Lower leg skin (tissue), 4 donors: Measurements from ENCODE around the gene RPTOR. TPM values are rescaled to one million over a fixed set of nuclear protein-coding genes. Genes with fewer than 3 reads are reported as not detected.
"Not testable (repeated sequence)": the region's sequence is repeated elsewhere in the genome, so short reads cannot be mapped to it uniquely, and the experiment has no call there.

Source experiments
- DNase-seq, 2 donors: peaks; one replicate each; pipeline ENCODE4 v3.0.0-alpha.2; 2019; ENCODE audit warnings: low spot score in 2 of 2
- H3K4me3 ChIP-seq: fragments of 200-600 bp; sonication (generic); 2 replicates; pipeline ENCODE4 v1.5.1; 2017; ENCODE audit warnings: mild to moderate bottlenecking, low read depth; ENCODE audit not compliant: poor library complexity, severe bottlenecking
- POLR2A ChIP-seq, 2 donors: fragments of 450-650 bp; IDR thresholded peaks; one replicate each; pipeline ENCODE4 v1.6.1; 2016 to 2017; ENCODE audit warnings: antibody characterized with exemption in 2 of 2, mild to moderate bottlenecking in 1 of 2, moderate library complexity in 1 of 2
- WGBS, 2 donors: methylation state at CpG; one replicate each; pipeline ENCODE4 v1.1.5; 2018; 5-methylcytosine and 5-hydroxymethylcytosine counted together
- intact Hi-C: fragments of 100-400 bp; cut with DNase I; formaldehyde crosslinking; loops from one replicate; pipeline ENCODE4 v1.15.0; 2023; ENCODE audit warnings: low total_unique reads
- total RNA-seq, 4 donors: library from RNA; depleted of rRNA; stranded (reverse); fragments of >200 nt; gene quantifications; one replicate each; pipeline ENCODE4 v1.1.0, GENCODE V29; 2016
- TF ChIP-seq, protein P1 (sequence below), 3 donors: fragments of 450-650 bp; IDR thresholded peaks; one replicate each; pipeline ENCODE4 v1.5.1; 2016; ENCODE audit warnings: antibody characterized with exemption in 3 of 3, mild to moderate bottlenecking in 3 of 3, moderate library complexity in 2 of 3

RPTOR gene
- total RNA-seq, 4 donors from 2014 or later: 30.7 to 68.2 (median 39.8) TPM

DNA sequence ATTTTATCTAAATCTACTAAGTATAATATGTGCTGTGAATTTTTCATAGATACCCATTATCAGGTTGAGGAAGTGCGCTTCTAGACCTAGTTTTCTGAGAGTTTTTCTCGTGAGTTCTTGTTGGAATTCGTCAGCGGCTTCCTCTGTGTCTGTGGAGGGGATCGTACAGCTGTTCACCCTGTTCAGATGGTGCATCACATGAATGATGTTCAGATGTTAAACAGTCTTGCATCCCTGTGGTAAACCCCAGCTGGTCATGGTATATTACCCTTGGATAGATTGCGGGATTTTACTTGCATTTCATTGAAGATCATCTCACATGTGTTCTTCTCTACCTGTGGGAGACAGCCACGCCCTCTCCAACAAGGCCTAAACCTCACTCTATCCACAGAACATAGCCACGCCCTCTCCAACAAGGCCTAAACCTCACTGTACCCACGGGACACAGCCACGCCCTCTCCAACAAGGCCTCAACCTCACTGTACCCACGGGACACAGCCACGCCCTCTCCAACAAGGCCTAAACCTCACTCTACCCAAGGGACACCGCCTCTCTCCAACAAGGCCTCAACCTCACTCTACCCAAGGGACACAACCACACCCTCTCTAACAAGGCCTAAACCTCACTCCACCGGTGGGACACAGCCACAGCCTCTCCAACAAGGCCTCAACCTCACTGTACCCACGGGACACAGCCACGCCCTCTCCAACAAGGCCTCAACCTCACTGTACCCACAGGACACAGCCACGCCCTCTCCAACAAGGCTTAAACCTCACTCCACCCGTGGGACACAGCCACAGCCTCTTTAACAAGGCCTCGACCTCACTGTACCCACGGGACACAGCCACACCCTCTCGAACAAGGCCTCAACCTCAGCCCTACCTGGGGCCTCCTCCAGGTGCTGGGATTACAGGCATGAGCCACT lies 266.8 kb downstream of the RPTOR start:
- 77 to 84% methylated on average over 21 of the region's 21 CpGs for WGBS, 2 donors
- TF ChIP-seq, protein P1, sequence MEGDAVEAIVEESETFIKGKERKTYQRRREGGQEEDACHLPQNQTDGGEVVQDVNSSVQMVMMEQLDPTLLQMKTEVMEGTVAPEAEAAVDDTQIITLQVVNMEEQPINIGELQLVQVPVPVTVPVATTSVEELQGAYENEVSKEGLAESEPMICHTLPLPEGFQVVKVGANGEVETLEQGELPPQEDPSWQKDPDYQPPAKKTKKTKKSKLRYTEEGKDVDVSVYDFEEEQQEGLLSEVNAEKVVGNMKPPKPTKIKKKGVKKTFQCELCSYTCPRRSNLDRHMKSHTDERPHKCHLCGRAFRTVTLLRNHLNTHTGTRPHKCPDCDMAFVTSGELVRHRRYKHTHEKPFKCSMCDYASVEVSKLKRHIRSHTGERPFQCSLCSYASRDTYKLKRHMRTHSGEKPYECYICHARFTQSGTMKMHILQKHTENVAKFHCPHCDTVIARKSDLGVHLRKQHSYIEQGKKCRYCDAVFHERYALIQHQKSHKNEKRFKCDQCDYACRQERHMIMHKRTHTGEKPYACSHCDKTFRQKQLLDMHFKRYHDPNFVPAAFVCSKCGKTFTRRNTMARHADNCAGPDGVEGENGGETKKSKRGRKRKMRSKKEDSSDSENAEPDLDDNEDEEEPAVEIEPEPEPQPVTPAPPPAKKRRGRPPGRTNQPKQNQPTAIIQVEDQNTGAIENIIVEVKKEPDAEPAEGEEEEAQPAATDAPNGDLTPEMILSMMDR (IDR thresholded peaks at IDR 0.05): no peak
- TF ChIP-seq POLR2A (IDR thresholded peaks at IDR 0.05): no peak
- peak in 1 of 2 donors; percentile 65 for DNase-seq
- no peak overlapping the region for H3K4me3 ChIP-seq
- intact Hi-C loops: no loop called here

DNA sequence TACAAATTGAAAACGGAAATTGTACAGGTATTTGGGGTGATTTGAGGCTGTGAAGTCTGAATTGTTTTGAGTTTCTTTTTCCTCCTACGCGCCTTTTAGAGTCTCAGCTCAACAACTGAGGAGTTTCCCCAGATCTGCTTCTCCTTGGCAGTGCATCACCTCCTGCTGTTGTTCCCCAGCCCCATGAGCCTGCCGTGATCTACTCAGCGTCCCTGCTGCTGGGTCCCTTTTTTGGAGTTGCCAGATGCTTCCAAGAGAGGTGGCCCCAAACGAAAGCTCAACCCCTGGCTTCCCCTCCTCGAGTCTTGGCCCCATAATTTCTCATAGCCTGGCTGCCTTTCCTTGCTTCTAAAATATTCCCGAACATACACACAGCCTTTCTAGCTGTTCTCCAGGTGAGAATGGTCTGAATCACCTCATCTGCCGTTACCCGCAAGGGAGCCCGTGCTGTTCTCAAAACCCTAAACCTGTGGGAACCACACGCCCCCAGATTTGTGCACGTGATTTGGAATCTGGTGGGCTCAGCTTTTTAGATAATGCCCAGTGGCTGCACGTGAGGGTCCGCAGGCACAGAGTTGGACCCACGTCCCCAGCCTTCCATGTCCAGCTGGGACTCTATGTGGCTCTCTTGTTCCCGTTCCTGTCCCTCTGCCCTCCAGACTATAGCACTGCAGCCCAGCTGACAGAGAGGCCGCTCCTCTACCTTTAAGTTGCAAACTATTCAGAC lies 267.9 kb downstream of the RPTOR start:
- WGBS, 2 donors: 91 to 94% methylated on average over 18 of the region's 18 CpGs

DNA sequence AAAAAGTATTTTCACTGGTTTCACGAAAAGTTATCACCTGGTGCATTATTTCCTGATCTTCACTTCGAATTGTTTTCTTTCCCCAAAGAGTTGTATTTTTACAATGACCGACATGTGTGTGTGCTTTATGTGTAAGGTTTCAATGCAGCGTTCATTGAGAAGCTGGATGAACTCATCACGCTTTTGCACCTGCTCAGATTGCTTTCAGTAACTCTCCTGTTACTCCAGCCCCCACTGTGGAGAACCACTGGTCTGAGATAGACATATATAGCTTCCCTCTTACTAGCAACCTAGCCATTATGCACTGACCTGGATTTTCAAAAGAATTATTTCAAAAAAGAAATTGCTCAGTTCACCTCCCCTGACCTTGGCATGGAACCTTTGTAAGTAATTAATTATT lies 268.7 kb downstream of the RPTOR start:
- TF ChIP-seq, protein P1 (IDR thresholded peaks at IDR 0.05): no peak
- TF ChIP-seq POLR2A (IDR thresholded peaks at IDR 0.05): no peak
- intact Hi-C loops: no loop called here
- 98% methylated on average over 5 of the region's 5 CpGs for WGBS, 2 donors
- peak in 1 of 2 donors; percentile 42 for DNase-seq
- no peak overlapping the region for H3K4me3 ChIP-seq

More for the DNA sequence above, 267.9 kb downstream of the RPTOR start:
- intact Hi-C loops: no loop called here
- H3K4me3 ChIP-seq: no peak overlapping the region
- TF ChIP-seq, protein P1 (IDR thresholded peaks at IDR 0.05): no peak
- TF ChIP-seq POLR2A (IDR thresholded peaks at IDR 0.05): no peak
- DNase-seq: peak in 1 of 2 donors; percentile 74

DNA sequence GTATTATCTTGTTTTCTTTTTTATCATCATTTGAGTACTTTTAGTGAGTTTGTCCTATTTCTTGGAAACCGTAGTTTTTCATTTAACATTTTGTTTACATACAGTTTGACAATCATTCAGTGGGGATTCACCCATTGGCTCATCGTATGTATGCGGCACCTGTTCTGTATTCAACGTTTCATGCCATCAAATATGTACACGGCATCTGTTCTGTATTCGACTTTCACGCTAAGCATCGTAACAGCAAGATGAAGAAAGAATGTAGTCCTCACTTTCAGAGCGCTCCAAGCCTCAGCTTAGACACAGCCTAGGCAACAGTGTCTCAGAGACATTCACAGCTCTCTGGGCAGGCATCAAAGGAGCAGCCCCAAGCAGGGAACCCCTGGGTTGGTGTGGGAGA lies 269.9 kb downstream of the RPTOR start:
- WGBS, 2 donors: 96 to 97% methylated on average over 9 of the region's 9 CpGs
- DNase-seq: peak in 1 of 2 donors; percentile 60

DNA sequence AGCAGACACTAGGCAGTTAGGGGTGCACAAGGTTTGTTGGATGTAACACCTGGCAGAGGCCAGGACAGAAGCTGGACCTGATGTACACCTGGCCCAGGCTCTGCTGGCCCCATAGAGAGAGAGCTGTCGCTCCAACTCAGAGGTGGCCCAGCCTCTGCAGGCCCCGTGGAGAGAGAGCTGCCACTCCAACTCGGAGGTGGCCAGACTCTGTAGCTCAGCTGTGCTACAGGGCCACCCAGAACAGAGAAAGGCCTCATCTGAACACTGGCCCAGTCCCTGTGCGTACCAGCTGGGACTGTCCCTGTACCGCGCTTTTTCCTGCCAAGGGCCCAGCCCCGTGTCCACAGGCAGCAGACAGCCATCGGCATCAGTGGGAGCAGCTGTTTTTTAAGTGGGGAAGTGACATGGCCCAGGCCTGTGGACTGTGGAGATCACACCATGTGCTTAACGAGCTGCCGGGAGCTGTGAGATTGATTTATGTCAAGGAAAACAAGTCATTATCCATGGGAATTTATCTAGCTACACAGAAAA lies 270.6 kb downstream of the RPTOR start:
- intact Hi-C loops: no loop called here
- H3K4me3 ChIP-seq: no peak overlapping the region
- 85 to 92% methylated on average over 10 of the region's 10 CpGs for WGBS, 2 donors
- no peak for TF ChIP-seq POLR2A (IDR thresholded peaks at IDR 0.05)
- TF ChIP-seq, protein P1 (IDR thresholded peaks at IDR 0.05): no peak
- peak in 1 of 2 donors; percentile 66 for DNase-seq

More for the DNA sequence above, 269.9 kb downstream of the RPTOR start:
- TF ChIP-seq POLR2A (IDR thresholded peaks at IDR 0.05): no peak
- TF ChIP-seq, protein P1 (IDR thresholded peaks at IDR 0.05): no peak
- no peak overlapping the region for H3K4me3 ChIP-seq
- intact Hi-C loops: no loop called here

DNA sequence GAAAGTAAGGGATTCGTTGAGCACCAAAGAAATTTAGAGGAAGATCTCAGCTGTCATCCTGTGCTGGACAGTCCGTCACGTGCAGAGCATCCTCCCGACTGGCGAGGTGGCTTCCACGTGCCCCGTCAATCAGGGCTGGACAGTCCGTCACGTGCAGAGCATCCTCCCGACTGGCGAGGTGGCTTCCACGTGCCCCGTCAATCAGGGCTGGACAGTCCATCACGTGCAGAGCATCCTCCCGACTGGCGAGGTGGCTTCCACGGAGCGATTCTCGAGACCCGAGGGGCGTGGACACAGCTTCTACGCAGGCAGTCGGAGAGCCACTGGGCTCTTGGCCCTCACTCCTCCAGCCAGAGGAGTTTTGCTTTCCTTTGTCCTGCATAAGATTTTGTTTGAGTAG lies 271.1 kb downstream of the RPTOR start:
- peak in 1 of 2 donors; percentile 50 for DNase-seq
- 95% methylated on average over 23 of the region's 23 CpGs for WGBS, 2 donors
- intact Hi-C loops, H3K4me3 ChIP-seq: not testable (repeated sequence)
